A673 (cell line): ENCODE measurements around the gene ZNRD2. TPM values are rescaled to one million over a fixed set of nuclear protein-coding genes. Genes with fewer than 3 reads are reported as not detected.
A peak's percentile ranks its signal among the peaks of the same experiment; 100 is the strongest.

Experiments
- BruUV-seq: library from RNA; stranded (reverse); fragments of 400-500 nt; replicated peaks from 2 replicates; lab custom pipeline; 2021; lab: Mats Ljungman, UMichigan
- CTCF ChIA-PET: fragments of 300-600 bp; sonication (Branson Sonifier 250); formaldehyde crosslinking; loops from one replicate; lab custom pipeline; 2022; ENCODE audit warnings: antibody characterized with exemption; lab: Charles Lee
- POLR2A ChIA-PET: fragments of 300-600 bp; sonication (Branson Sonifier 250); formaldehyde crosslinking; loops from one replicate; lab custom pipeline; 2022; ENCODE audit warnings: antibody characterized with exemption; ENCODE audit not compliant: low non-redundant PET; lab: Charles Lee
- DNase-seq: peaks from one replicate; pipeline ENCODE4 v3.0.0-alpha.2; 2015; ENCODE audit warnings: low spot score
- H3K27ac ChIP-seq: fragments of 200-600 bp; sonication (generic); 2 replicates; pipeline ENCODE4 v1.5.1; 2016; ENCODE audit warnings: mixed run types, low read depth, mild to moderate bottlenecking, mixed read lengths, antibody characterized with exemption, low read length; ENCODE audit not compliant: poor library complexity, severe bottlenecking
- H3K27me3 ChIP-seq: fragments of 200-600 bp; sonication (generic); replicated peaks from 2 replicates; pipeline ENCODE4 v1.6.1; 2017; ENCODE audit warnings: mixed run types, low read depth, mild to moderate bottlenecking, mixed read lengths, antibody characterized with exemption, low read length; ENCODE audit not compliant: insufficient read depth, poor library complexity
- H3K36me3 ChIP-seq: fragments of 200-600 bp; sonication (generic); 2 replicates; pipeline ENCODE4 v1.6.1; 2016; ENCODE audit warnings: mixed run types, mild to moderate bottlenecking, mixed read lengths, antibody characterized with exemption, low read length; ENCODE audit not compliant: insufficient read depth, poor library complexity, severe bottlenecking
- H3K4me1 ChIP-seq: fragments of 200-600 bp; sonication (generic); 2 replicates; pipeline ENCODE4 v1.6.1; 2017; ENCODE audit warnings: mixed run types, mild to moderate bottlenecking, mixed read lengths, antibody characterized with exemption, low read length; ENCODE audit not compliant: insufficient read depth, poor library complexity, severe bottlenecking
- H3K4me3 ChIP-seq: fragments of 200-600 bp; sonication (generic); 2 replicates; pipeline ENCODE4 v1.5.1; 2016; ENCODE audit warnings: low read depth, mixed run types, mild to moderate bottlenecking, mixed read lengths, low read length; ENCODE audit not compliant: poor library complexity, severe bottlenecking
- H3K9me3 ChIP-seq: fragments of 200-600 bp; sonication (generic); 2 replicates; pipeline ENCODE4 v1.6.1; 2016; ENCODE audit warnings: mixed run types, low read depth, mild to moderate bottlenecking, mixed read lengths, antibody characterized with exemption, low read length; ENCODE audit not compliant: poor library complexity, severe bottlenecking
- EZH2 ChIP-seq: fragments of 200-600 bp; sonication (generic); IDR thresholded peaks from 2 replicates; pipeline ENCODE4 v1.6.1; 2017; ENCODE audit warnings: borderline replicate concordance, low read depth, mild to moderate bottlenecking, mixed read lengths, antibody characterized with exemption, low read length; ENCODE audit not compliant: poor library complexity, severe bottlenecking
- intact Hi-C: fragments of 100-400 bp; cut with micrococcal nuclease; formaldehyde crosslinking; loops from one replicate; pipeline ENCODE4 v1.10.0; 2022; ENCODE audit not compliant: unreplicated experiment
- total RNA-seq: library from RNA; stranded (reverse); gene quantifications from 2 replicates; pipeline ENCODE4 v1.2.3, GENCODE V29; 2021
- TF ChIP-seq, protein P1 (sequence below): fragments of 300-800, 200-600 bp; sonication (generic); conservative IDR thresholded peaks from 2 replicates; pipeline ENCODE4 v1.5.1; 2017; ENCODE audit warnings: low read depth, mild to moderate bottlenecking, antibody characterized with exemption, low read length, moderate library complexity, mixed read lengths

ZNRD2 gene
- total RNA-seq, 1 experiment from 2014 or later: 98.9 TPM

DNA sequence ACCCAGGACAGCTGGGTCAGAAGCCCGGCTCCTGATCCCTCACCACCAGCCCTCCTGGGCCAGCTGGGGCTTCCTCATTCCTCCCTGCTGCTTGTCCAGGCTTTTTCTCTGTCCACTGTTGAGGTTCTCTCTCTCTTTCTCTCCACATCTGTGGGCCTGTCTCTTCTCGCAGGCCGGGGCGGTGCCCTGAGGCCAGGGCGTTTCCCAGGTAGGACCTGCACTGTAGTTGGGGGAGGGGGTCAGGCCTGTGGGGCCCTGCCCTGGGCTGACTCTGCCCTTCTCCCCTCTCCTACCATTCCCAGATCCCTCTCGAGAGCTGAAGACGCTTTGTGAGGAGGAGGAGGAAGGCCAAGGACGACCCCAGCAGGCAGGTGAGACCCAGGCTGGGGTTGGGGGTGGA lies 10.5 kb downstream of the ZNRD2 start:
- no peak for DNase-seq
- ChIA-PET CTCF (no interaction called here), POLR2A (no interaction called here)
- Histone ChIP-seq H3K27me3 (no peaks in the 10 kb centered on the region), H3K36me3 (peaks cover 7% of the 10 kb centered on the region), H3K27ac (no peak overlapping the region), H3K9me3 (no peaks in the 10 kb centered on the region), H3K4me3 (no peak overlapping the region), H3K4me1 (peaks cover 13% of the 10 kb centered on the region)
- TF ChIP-seq, protein P1, sequence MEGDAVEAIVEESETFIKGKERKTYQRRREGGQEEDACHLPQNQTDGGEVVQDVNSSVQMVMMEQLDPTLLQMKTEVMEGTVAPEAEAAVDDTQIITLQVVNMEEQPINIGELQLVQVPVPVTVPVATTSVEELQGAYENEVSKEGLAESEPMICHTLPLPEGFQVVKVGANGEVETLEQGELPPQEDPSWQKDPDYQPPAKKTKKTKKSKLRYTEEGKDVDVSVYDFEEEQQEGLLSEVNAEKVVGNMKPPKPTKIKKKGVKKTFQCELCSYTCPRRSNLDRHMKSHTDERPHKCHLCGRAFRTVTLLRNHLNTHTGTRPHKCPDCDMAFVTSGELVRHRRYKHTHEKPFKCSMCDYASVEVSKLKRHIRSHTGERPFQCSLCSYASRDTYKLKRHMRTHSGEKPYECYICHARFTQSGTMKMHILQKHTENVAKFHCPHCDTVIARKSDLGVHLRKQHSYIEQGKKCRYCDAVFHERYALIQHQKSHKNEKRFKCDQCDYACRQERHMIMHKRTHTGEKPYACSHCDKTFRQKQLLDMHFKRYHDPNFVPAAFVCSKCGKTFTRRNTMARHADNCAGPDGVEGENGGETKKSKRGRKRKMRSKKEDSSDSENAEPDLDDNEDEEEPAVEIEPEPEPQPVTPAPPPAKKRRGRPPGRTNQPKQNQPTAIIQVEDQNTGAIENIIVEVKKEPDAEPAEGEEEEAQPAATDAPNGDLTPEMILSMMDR: no peak
- no peak for TF ChIP-seq EZH2
- no TSS peak for BruUV-seq
- intact Hi-C loops: no loop called here

DNA sequence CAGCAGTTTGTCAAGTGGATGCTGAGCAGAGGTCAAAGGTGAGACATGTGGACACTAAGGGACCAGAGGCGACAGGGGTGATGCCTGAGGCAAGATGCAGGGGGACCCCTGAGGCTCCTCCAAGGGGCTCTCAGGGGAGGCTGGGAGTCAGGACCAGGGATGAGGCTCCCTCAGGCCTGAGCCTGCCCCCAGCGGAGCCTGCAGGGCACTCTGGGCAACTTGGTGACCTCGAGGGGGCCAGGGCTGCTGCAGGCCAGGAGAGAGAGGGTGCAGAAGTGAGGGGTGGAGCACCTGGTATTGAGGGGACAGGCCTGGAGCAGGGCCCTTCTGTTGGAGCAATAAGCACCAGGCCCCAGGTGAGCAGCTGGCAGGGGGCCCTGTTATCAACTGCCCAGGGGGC lies 11.7 kb downstream of the ZNRD2 start:
- BruUV-seq: no TSS peak
- TF ChIP-seq, protein P1: no peak
- no peak for TF ChIP-seq EZH2
- Histone ChIP-seq H3K27ac (no peak overlapping the region), H3K4me3 (no peak overlapping the region), H3K27me3 (no peaks in the 10 kb centered on the region), H3K36me3 (peaks cover 7% of the 10 kb centered on the region), H3K4me1 (peaks cover 5% of the 10 kb centered on the region), H3K9me3 (no peaks in the 10 kb centered on the region)
- POLR2A ChIA-PET: no interaction called here
- CTCF ChIA-PET: interaction anchor here (0.6 kb wide), 1 partner anchor 188 kb away, joined by 6 read pairs; no protein-coding TSS in a partner anchor
- intact Hi-C loops: no loop called here
- no peak for DNase-seq

DNA sequence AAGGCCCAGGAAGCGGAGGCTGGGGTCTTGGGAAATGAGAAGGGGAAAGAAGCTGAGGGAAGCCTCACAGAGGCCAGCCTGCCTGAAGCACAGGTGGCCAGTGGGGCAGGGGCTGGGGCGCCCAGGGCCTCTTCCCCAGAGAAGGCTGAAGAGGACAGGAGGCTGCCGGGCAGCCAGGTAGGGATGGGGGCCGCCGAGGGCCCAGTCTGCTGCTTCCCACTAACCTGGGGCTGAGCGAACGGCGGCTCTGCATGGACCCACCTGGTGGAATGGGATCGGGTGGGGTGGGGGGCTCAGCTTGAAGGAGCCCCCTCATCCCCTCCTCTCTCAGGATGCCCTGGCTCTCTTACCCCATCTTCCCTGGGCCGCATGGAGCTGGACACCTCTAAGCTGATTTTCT lies 13.3 kb downstream of the ZNRD2 start:
- no peaks in the 10 kb centered on the region for H3K4me1 ChIP-seq
- no peak for DNase-seq
- no TSS peak for BruUV-seq
- no peaks in the 10 kb centered on the region for H3K9me3 ChIP-seq
- peak overlapping the region; percentile 40 for H3K27ac ChIP-seq
- H3K4me3 ChIP-seq: no peak overlapping the region
- POLR2A ChIA-PET: no interaction called here
- intact Hi-C loops: no loop called here
- H3K27me3 ChIP-seq: no peaks in the 10 kb centered on the region
- TF ChIP-seq, protein P1: no peak
- no peak for TF ChIP-seq EZH2
- H3K36me3 ChIP-seq: peaks cover 7% of the 10 kb centered on the region
- CTCF ChIA-PET: no interaction called here
